RWPE1 (cell line): Measurements from ENCODE around the gene SMPX.

ENCODE experiments used
- CTCF ChIA-PET: fragments of 350-600 bp; sonication (Branson Sonifier 250); formaldehyde crosslinking; extraction: SDS; loops from one replicate; lab custom pipeline; 2021; lab: Yijun Ruan, JAX
- POLR2A ChIA-PET: fragments of 400-600 bp; formaldehyde crosslinking; extraction: SDS; loops from one replicate; lab custom pipeline; 2020; ENCODE audit warnings: antibody characterized with exemption; ENCODE audit not compliant: low non-redundant PET; lab: Yijun Ruan, JAX
- DNase-seq: peaks from one replicate; pipeline ENCODE4 v3.0.0; 2012; ENCODE audit warnings: low spot score
- H3K27ac ChIP-seq: fragments of 450-650 bp; 2 replicates; pipeline ENCODE4 v1.5.1; 2017
- TF ChIP-seq, protein P1 (sequence below): fragments of 450-650 bp; conservative IDR thresholded peaks from 2 replicates; pipeline ENCODE4 v1.5.1; 2017; ENCODE audit warnings: low read depth, mild to moderate bottlenecking

SMPX gene

GRCh38 chrX:21741364-21741763 lies 16.6 kb downstream of the SMPX start:
- ChIA-PET CTCF (no interaction called here), POLR2A (no interaction called here)
- no peak overlapping the region for H3K27ac ChIP-seq
- no peak for DNase-seq
- TF ChIP-seq, protein P1, sequence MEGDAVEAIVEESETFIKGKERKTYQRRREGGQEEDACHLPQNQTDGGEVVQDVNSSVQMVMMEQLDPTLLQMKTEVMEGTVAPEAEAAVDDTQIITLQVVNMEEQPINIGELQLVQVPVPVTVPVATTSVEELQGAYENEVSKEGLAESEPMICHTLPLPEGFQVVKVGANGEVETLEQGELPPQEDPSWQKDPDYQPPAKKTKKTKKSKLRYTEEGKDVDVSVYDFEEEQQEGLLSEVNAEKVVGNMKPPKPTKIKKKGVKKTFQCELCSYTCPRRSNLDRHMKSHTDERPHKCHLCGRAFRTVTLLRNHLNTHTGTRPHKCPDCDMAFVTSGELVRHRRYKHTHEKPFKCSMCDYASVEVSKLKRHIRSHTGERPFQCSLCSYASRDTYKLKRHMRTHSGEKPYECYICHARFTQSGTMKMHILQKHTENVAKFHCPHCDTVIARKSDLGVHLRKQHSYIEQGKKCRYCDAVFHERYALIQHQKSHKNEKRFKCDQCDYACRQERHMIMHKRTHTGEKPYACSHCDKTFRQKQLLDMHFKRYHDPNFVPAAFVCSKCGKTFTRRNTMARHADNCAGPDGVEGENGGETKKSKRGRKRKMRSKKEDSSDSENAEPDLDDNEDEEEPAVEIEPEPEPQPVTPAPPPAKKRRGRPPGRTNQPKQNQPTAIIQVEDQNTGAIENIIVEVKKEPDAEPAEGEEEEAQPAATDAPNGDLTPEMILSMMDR = no peak

DNA sequence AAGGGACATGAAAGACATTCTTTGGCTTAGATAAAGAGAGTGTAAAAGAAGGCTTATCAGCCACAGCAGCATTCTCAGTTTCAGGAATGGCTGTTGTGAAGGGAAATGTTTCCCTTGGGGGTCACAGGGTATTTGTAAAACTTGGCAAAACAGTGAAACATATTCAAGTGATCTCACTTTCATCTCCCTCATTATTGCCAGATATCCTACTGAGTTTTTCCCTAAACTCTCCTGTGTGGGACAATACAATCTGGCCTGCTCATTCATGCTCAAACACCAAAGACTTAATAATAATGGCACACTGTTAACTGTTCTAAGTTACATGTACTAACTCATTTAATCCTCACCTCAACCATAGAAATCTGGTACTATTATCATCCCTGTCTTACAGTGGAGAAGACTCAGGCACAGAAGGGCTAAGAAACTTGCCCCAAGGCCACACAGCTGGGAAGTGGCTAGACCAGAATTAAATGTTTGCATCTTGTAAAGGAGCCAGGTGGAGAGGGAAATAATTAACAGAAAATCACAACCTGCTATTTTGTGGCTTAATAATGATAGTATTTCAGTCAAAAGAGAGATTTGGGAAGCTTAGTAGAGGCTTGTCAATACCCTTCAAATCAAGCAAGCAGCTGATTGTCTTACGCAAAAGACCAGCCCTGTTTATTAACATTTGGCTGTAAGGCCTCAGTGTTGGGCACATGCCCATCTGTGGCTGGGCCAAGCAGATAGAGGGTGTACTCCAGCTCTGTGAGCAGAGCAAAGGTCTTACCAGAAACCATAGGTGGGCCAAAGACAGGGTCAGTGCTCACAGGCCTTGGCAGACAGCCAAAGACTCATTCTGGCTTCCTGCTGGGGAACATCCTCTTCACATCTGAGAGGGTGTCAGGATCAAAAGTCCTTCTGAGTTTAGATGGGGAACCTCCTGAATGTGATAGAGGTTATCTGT lies 17.3 kb downstream of the SMPX start:
- no peak for DNase-seq
- ChIA-PET CTCF (no interaction called here), POLR2A (no interaction called here)
- TF ChIP-seq, protein P1 = no peak
- no peak overlapping the region for H3K27ac ChIP-seq

DNA sequence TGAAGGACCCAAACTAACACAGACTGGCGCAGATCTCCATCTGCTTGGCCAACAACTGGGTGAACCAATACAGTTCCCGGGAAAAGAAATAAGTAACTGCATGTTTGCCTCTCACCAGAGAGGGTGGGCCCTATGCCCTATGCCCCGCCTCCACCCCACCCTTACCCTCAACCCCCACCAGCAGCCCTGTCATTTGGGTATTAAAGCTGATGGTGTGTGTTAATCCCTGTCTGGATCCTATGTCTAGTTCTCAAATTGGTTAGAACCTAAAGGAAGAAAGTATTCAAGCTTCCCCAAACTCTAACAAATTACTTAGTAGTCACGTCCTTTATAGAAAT lies 19.0 kb downstream of the SMPX start:
- CTCF ChIA-PET = no interaction called here
- no peak overlapping the region for H3K27ac ChIP-seq
- no peak for DNase-seq
- POLR2A ChIA-PET = no interaction called here
- TF ChIP-seq, protein P1 = no peak

- ChIA-PET CTCF (no interaction called here), POLR2A (no interaction called here)
- TF ChIP-seq, protein P1 = no peak
- H3K27ac ChIP-seq = no peak overlapping the region
- DNase-seq = no peak
Measured at GRCh38 chrX:21738210-21738949, 19.5 kb downstream of the SMPX start.

- ChIA-PET CTCF (no interaction called here), POLR2A (no interaction called here)
- no peak overlapping the region for H3K27ac ChIP-seq
- TF ChIP-seq, protein P1 = no peak
- no peak for DNase-seq
Measured at GRCh38 chrX:21735768-21736127, 22.2 kb downstream of the SMPX start.

DNA sequence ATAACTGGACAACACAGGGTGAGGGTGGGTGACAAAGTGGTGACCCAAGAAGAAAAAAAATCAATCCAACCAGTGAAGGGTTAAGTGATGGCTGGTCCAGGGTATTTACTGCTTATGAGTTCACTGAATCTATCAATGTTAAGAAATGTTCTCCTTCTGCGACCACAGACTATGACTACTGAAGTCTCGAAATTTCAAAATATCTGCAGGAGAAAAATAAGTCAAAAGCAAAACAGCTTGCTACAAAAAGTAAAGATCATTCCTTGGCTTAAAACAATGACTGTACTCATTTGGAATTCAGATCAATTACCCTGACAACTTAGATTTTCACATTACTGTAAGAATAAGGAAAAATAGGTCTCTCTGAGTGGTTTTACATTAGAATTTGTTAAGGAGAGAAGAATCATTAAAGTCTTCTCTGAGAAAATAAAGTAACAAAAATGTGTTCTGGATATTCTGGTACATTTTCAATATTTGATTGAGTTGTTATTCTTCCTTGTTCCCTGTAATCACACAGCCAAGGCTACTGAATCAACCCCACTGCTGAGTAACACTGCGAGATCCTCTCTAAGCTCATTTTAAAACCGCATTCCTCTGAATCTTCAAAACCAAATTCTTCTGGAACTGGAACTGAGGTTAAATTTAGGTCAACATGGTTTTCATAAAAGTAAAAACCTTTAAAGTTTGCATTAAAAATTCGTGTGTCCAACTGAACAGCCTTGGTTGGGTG lies 22.7 kb downstream of the SMPX start:
- DNase-seq = no peak
- ChIA-PET CTCF (no interaction called here), POLR2A (no interaction called here)
- no peak overlapping the region for H3K27ac ChIP-seq
- TF ChIP-seq, protein P1 = no peak
